Left cardiac atrium (tissue), 4 donors: ENCODE data around the gene FAM180A. TPM values are rescaled to one million over a fixed set of nuclear protein-coding genes. Genes with fewer than 3 reads are reported as not detected.
A peak's percentile ranks its signal among the peaks of the same experiment; 100 is the strongest.

ENCODE experiments used
- ATAC-seq, 2 donors: fragments of 200-7000 bp; cut with Tn5 transposase; one replicate each; pipeline ENCODE4 v1.9.1; 2020; ENCODE audit warnings: mild to moderate bottlenecking in 2 of 2, moderate library complexity in 2 of 2
- DNase-seq: peaks from one replicate; pipeline ENCODE4 v3.0.0-alpha.2; 2020
- intact Hi-C, 2 donors: fragments of 100-400 bp; cut with DNase I; formaldehyde crosslinking; loops; one replicate each; pipeline versions ENCODE4 v1.14.1 to v1.15.1; 2022 to 2023
- total RNA-seq, 2 donors: library from RNA; stranded (reverse); fragmentation: NEBNext Ultra II Directional; extraction: Animal tissue kit (Norgen Biotek cat#: 25700); gene quantifications; one replicate each; pipeline ENCODE4 v1.2.1, GENCODE V29; 2021
- donor health status: DM: no; HTN: yes; CAD: no.
- donor health status: DM: no; HTN: yes; CAD: no; lungs with severe emphysema.
- donor health status: DM: yes; HTN: yes; CAD: no.
- donor health status: Dilated cardiomyopathy.

FAM180A gene
- total RNA-seq, 2 donors from 2014 or later = 2.0 to 3.6 TPM

DNA sequence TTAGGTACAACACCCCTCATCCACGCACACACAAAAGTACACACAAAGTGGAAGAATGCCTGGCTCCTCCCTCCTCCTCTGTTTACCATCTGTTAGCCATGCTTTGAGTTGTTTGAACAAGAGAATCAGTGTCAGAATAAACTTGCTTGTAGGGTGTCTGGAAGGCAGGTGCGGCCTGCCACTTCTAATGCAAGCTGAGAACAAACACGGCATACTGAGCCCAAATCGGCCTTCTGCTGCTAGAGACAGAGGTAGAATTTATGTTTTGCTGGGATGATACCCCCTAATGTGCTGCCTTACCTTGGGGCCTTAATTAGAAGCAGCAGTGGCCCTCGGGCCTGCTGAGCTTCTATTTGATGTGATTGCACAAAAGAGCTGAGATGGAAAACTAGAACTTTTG is 24.9 kb upstream of the FAM180A start:
- intact Hi-C loops = no loop called here
- DNase-seq (no peak), ATAC-seq (no peak)

DNA sequence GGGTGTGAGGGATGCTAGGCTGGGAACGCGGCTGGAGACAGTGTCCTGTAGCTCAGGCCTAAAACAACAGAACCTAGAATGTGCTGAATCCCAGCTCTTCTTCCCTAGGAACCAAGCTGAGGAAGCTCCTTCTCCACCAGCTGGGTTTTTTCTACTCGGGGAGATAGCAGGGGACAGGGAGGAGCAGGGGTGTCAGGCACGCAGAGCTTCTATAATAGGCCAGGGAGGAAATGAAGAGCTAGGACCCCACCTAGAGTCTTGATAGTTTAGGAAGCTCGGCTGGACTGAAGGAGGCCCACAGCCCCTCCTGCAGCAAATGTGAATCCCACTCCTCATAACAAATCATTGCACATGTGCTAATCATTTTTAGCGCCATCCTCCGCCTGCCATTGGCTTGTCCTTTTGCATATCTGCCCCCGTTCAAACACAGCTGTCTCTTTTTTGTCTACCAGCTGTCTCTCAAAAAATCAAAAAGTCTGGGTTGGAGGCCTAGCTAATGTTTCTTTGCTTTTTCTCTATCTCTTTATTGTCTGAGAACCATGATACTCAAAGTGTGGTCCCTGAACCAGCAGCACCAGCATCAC is 24.1 kb upstream of the FAM180A start:
- intact Hi-C loops = no loop called here
- ATAC-seq (no peak), DNase-seq (no peak)

DNA sequence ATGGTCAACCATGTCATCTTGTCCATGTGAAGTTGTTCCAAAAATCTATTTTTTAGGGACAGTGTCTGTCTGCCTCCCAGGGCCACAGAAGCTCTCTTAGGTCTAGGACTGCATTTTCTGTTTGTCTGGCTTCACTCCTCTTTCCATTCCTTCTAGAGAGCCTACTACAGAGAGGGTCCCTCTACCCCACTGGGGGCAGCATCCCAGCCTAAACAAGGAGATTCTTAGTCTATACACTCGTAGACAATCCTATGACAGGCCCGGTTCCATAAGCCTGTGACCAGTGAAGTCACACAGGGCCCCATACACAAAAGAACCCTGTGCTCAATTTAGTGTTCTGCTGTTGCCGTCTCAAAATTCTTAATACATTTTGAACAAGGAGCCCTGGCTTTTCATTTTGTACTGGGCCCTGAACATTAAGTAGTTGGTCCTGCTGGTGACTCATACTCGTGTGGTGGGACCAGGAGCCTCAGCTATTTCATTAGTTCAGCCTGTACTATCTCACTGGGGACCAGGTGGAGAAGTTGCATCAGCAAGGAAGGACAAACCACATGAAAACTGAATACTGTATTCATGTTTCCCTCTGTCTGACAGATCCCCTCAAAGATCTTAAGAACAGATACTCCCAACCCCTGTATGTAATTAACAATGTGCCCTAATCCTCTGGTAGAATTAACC is 23.5 kb upstream of the FAM180A start:
- no peak for DNase-seq
- intact Hi-C loops = no loop called here
- peak in 1 of 2 donors; percentile 28 for ATAC-seq

DNA sequence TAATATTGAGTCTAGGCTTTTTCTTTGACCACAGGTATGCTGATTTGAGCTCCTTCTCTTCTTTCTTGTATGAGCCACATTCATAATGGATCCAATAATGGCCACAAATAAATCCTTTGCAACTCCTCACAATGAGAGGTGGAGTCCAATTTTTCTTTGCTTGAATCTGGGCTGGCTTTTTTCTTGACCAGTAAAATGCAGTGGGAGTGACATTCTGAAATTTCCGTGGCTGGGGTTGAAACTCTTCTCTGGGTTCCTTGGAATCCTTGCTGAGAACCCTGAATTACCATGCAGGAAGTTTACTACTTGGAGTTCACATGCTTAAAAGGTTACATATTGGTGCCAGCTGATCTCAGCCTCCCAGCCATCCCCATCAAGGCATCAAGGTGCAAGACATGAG is 22.4 kb upstream of the FAM180A start:
- intact Hi-C loops = no loop called here
- no peak for ATAC-seq
- DNase-seq = no peak

DNA sequence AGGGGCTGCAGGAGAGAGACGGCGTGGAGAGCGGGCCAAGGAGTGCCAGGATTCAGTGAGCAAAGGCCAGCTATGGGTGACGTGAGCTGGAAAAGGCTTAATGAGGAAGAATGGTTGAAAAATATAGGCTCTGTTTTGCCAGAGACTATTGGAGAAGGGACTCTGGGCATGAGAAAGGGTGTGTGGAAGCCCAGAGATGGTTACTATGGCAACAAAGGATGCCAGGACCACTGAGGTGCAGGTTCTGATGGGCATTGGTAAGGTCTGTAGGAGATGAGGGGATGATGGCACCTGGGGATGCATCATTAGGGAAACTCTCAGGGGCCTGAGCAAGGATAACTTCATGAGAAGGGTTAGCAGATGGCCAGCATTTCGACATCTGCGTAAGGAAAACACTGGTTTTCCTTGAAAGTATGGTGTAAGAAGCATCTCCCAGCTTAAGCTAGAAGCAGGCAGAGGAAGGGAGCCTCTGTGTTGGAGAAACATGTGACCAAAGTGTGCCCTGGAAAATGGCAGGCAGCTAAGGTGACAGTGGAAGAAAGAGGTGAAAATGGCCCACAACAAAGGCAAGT is 21.6 kb upstream of the FAM180A start:
- ATAC-seq (no peak), DNase-seq (no peak)
- intact Hi-C loops = no loop called here

DNA sequence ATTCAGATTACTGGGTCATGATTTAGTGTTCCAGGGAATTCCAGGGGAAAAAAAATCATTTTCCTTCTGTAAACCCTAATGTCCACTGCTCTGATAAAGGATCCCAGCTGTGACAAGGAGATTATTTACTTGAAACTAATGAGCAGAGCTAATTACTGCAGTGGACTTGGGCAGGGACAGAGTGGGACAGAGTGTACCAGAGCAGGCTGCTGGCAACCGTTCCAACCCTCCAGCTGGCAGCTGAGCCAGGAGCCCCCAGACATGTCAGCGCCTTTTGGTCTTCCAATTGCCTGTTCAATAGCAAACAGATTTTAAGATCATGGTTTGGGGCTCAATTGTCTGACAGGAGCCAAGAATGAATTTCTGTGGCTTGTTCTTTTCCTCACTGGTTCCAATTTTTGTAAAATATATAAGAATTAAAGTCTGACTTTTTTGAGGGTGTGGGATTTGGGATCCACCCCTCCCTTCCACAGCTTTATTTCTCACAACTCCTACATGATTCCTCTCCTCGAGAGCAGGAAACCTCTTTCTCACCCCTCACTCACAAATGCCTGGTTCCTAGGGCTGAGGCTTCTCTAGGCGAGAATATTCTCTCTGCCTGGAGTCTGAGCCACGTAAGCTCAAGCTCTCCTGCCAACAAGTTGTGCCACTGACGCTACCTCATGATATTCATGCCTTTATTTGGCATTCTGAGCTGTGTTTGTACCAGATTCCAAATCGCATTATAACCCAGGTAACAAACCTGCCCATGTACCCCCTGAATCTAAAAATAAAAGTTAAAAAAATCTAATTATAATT is 20.6 kb upstream of the FAM180A start:
- peak; percentile 55 for DNase-seq
- intact Hi-C loops = no loop called here
- peak; percentile 91 to 92 for ATAC-seq

DNA sequence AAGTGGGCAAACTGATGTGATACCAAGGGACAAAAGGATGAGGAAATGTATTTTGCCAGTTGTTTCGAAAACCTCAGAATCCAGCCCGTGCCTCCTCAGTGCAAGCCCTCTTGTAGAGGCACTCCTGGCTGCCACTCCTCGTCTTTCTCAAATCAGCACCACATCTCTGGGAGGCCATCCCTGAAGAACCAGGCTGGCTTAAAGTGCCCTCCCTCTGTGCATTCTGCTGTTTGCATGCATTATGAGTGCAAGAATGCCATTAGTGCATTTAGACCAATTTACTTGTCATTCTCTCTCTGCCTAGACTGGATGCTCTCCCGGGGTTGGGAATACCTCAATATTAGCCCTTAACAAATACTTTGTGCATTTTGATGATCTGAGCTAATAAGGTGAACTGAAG is 19.9 kb upstream of the FAM180A start:
- DNase-seq = no peak
- peak in 1 of 2 donors; percentile 31 for ATAC-seq
- intact Hi-C loops = no loop called here

GRCh38 chr7:135768064-135768463 is 19.5 kb upstream of the FAM180A start:
- peak in 1 of 2 donors; percentile 12 for ATAC-seq
- no peak for DNase-seq
- intact Hi-C loops = no loop called here

DNA sequence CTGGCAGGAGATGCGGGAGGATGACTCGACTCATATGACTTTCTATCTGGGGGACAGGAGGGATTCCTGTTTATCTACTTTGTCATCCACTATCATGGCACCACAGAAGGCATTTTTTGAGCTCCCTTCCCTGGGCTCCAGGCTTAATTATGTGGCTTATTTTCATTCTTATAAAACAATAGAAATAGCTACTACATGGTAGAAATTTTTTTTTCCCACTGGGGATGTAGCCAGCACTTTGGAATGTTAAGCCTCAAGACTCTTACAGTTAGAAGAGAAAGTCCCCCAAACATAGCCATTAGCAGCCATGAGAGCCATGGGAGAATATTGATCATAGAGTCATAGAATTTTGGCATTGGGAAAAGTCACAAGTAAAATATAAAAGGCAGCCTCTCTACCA is 14.6 kb upstream of the FAM180A start:
- DNase-seq (no peak), ATAC-seq (no peak)
- intact Hi-C loops = no loop called here

DNA sequence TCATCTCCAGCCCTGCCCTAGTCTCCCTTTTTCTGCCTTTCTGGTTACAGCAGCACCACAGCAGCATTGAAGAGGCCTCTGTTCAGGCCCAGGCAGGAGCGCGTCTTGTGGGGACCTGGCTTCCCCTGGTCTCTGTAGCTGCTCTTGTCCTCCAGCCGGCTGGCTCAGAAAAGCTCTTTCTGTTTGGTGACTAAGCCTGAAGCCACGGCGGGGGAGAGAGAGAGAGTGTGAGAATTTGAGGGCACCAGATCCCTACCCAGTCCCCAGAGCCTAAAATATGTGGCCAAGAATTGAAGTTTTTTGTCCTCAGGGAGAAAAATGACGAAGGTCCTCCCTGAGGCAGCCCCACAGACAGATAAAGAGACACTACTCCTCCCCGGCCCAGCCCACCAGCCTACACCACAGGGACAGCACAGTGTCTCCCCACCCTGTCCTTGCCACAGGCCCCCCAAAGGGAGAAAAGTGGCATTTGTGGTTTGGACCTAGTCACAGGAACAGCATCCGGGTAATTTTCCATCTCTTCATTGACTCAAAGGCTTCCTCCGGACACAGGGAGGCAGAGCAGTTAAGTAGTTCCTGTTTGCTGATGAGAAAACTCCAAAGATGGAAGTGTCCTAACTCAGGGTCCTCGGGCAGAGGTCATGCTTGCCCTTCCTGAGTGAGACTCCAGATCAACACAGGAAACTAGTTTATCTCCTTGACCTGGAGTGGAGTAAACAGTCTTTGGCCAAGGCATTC is 13.3 kb upstream of the FAM180A start:
- DNase-seq = peak; percentile 49
- ATAC-seq = peak; percentile 24 to 60
- intact Hi-C loops = no loop called here

- intact Hi-C loops = loop anchor here in 1 of 2 donors (5.0 kb wide), 1 partner anchor 87 kb away; no protein-coding TSS in a partner anchor
- ATAC-seq (no peak), DNase-seq (no peak)
These were observed 10.9 kb upstream of the FAM180A start for GRCh38 chr7:135759532-135759931.

DNA sequence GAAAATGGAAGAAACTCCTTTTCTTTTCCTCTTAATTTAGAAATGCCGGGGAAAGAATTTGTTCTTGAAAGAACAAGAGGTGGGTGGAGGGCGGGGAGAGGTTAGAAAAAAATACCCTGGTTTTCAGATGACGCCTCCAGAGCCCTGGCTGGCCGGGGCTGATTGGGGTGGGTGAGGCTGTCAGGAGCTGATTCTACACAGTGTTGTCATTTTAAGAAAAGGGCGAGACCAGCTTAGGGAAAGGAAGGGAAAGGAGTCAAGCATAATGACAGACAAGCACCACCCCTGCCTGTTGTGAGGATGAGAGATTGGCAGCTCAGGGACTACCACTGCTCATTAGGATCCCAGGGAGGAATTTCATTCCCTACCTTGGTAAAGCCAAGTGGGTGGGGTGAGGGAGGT is 9.9 kb upstream of the FAM180A start:
- DNase-seq = peak; percentile 75
- intact Hi-C loops = loop anchor here in 1 of 2 donors (5.0 kb wide), 1 partner anchor 86 kb away; no protein-coding TSS in a partner anchor
- ATAC-seq = peak; percentile 28 to 82

GRCh38 chr7:135757719-135758411 is 9.3 kb upstream of the FAM180A start:
- ATAC-seq = peak; percentile 42 to 57
- peak; percentile 65 for DNase-seq
- intact Hi-C loops = loop anchor here in 1 of 2 donors (5.0 kb wide), 1 partner anchor 86 kb away; no protein-coding TSS in a partner anchor

- ATAC-seq (no peak), DNase-seq (no peak)
- intact Hi-C loops = loop anchor here in 1 of 2 donors (5.0 kb wide), 1 partner anchor 84 kb away; no protein-coding TSS in a partner anchor
These were observed 7.6 kb upstream of the FAM180A start for GRCh38 chr7:135756191-135756590.

- intact Hi-C loops = loop anchor here in 1 of 2 donors (5.0 kb wide), 1 partner anchor 83 kb away; no protein-coding TSS in a partner anchor
- peak; percentile 58 to 73 for ATAC-seq
These were observed 6.7 kb upstream of the FAM180A start for GRCh38 chr7:135755351-135755753.

GRCh38 chr7:135753616-135754413 is 5.2 kb upstream of the FAM180A start:
- ATAC-seq (no peak), DNase-seq (no peak)
- intact Hi-C loops = no loop called here

More at GRCh38 chr7:135755351-135755753, 6.7 kb upstream of the FAM180A start:
- no peak for DNase-seq

DNA sequence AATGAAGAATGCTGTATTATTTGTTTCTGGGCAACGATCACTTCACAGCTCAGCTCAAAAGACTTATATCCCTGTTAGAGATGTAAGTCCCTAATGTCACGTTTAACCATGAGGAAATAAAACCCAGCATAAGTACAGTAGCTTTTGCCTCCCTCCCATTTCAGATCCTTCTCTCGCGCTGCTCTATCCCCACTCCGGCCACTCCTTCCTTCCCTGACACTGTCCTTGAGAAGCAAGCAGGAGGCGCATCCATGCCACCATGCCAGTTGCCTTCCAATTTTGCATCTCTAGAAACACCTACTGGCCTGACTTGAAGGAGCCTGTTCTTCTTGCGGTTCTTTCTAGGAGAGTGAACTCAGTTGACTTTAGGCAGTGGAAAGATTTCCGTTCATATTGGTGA is 1.2 kb downstream of the FAM180A start:
- no peak for DNase-seq
- ATAC-seq = no peak
- intact Hi-C loops = no loop called here
